PC-9 (cell line): Measurements from ENCODE around the gene C12orf54.

Source experiments
- CTCF ChIP-seq: fragments of 200-600 bp; sonication (generic); conservative IDR thresholded peaks from 2 replicates; pipeline ENCODE4 v1.6.1; 2017; ENCODE audit warnings: mixed run types, antibody characterized with exemption, mild to moderate bottlenecking, moderate library complexity
- EZH2 ChIP-seq: fragments of 200-600 bp; sonication (generic); IDR thresholded peaks from 2 replicates; pipeline ENCODE4 v1.8.0; 2017; ENCODE audit warnings: antibody characterized with exemption, low read depth

GRCh38 chr12:48441069-48441468 is 41.2 kb upstream of the C12orf54 start:
- TF ChIP-seq CTCF, result no peak
- TF ChIP-seq EZH2, result no peak
